Esophagus squamous epithelium (tissue), 4 donors: ENCODE data around the gene TWIST2.

Source experiments
- POLR2A ChIP-seq, 4 donors: fragments of 450-650 bp; IDR thresholded peaks; one replicate each; pipeline ENCODE4 v1.6.1; 2017; ENCODE audit warnings: antibody characterized with exemption in 4 of 4, mild to moderate bottlenecking in 4 of 4, moderate library complexity in 3 of 4
- TF ChIP-seq, protein P1 (sequence below), 6 experiments: fragments of 450-650 bp in 4 of 6; fragments of 200-600 bp in 2 of 6; sonication (generic) in 2 of 6; IDR thresholded peaks; one replicate each; pipeline ENCODE4 v1.5.1; 2016 to 2019; ENCODE audit warnings: antibody characterized with exemption in 6 of 6, mild to moderate bottlenecking in 4 of 6, moderate library complexity in 4 of 6

DNA sequence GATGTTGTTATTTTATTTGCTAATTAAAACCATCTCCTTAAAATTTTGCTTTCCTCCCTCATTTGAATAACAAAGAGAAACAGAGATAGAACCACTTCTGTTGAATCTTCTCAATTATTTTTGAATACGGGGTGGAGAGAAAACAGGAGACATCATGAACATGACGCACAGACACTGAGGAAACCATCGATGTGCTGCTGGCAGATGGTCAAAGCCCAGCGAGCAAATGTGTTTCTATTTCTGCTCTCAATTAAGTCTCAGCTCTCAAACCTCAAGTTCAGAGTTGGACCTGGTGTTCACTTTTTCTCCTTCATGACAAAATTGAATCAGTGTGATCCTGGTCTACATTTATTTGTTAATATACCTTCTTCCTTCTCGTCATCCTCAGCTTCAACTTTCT is 36.1 kb upstream of the TWIST2 start:
- no peak for TF ChIP-seq POLR2A (IDR thresholded peaks at IDR 0.05)
- TF ChIP-seq, protein P1, sequence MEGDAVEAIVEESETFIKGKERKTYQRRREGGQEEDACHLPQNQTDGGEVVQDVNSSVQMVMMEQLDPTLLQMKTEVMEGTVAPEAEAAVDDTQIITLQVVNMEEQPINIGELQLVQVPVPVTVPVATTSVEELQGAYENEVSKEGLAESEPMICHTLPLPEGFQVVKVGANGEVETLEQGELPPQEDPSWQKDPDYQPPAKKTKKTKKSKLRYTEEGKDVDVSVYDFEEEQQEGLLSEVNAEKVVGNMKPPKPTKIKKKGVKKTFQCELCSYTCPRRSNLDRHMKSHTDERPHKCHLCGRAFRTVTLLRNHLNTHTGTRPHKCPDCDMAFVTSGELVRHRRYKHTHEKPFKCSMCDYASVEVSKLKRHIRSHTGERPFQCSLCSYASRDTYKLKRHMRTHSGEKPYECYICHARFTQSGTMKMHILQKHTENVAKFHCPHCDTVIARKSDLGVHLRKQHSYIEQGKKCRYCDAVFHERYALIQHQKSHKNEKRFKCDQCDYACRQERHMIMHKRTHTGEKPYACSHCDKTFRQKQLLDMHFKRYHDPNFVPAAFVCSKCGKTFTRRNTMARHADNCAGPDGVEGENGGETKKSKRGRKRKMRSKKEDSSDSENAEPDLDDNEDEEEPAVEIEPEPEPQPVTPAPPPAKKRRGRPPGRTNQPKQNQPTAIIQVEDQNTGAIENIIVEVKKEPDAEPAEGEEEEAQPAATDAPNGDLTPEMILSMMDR (IDR thresholded peaks at IDR 0.05), result no peak
